SU-DHL-6 (cell line): ENCODE measurements around the gene THOP1.

Experiments
- H2AFZ ChIP-seq: fragments of 200-600 bp; sonication (generic); 2 replicates; pipeline ENCODE4 v1.6.1; 2014; ENCODE audit warnings: low read depth, mild to moderate bottlenecking, moderate library complexity, mixed read lengths, antibody characterized with exemption, low read length; ENCODE audit not compliant: severe bottlenecking
- H3F3A ChIP-seq: fragments of 200-600 bp; shearing (Covaris generic); 2 replicates; pipeline ENCODE4 v1.6.0; 2016; ENCODE audit warnings: antibody characterized with exemption, mild to moderate bottlenecking; ENCODE audit not compliant: insufficient read depth
- H3K27ac ChIP-seq: fragments of 200-600 bp; sonication (generic); 2 replicates; pipeline ENCODE4 v1.5.1; 2016; ENCODE audit warnings: low read depth, mild to moderate bottlenecking, low read length, moderate library complexity, mixed read lengths
- H3K27me3 ChIP-seq: fragments of 200-600 bp; sonication (generic), shearing (Covaris generic); 2 replicates; pipeline ENCODE4 v1.6.0; 2014; ENCODE audit warnings: mild to moderate bottlenecking, low read length
- H3K36me3 ChIP-seq: fragments of 200-600 bp; sonication (generic); 2 replicates; pipeline ENCODE4 v1.6.1; 2014; ENCODE audit warnings: mild to moderate bottlenecking, low read length, mixed read lengths
- H3K4me2 ChIP-seq: fragments of 300-600, 200-600 bp; shearing (Covaris generic), sonication (generic); 2 replicates; pipeline ENCODE4 v1.6.0; 2014; ENCODE audit warnings: low read length, low read depth, mild to moderate bottlenecking; ENCODE audit not compliant: poor library complexity, severe bottlenecking
- H3K4me3 ChIP-seq: fragments of 200-600 bp; sonication (generic); 2 replicates; pipeline ENCODE4 v1.5.1; 2014; ENCODE audit warnings: antibody characterized with exemption, low read length, mild to moderate bottlenecking, mixed read lengths; ENCODE audit not compliant: insufficient read depth, poor library complexity, severe bottlenecking
- H3K79me2 ChIP-seq: fragments of 200-600 bp; sonication (generic); 2 replicates; pipeline ENCODE4 v1.6.1; 2014; ENCODE audit warnings: mild to moderate bottlenecking, low read length, moderate library complexity; ENCODE audit not compliant: insufficient read depth
- H3K9ac ChIP-seq: fragments of 200-600 bp; sonication (generic); 2 replicates; pipeline ENCODE4 v1.7.0; 2014; ENCODE audit warnings: mild to moderate bottlenecking, low read length
- H3K9me2 ChIP-seq: fragments of 200-600 bp; sonication (generic); replicated peaks from 2 replicates; pipeline ENCODE4 v1.6.1; 2014; ENCODE audit warnings: low read length; ENCODE audit not compliant: insufficient read depth
- H3K9me3 ChIP-seq: fragments of 200-600 bp; sonication (generic); 2 replicates; pipeline ENCODE4 v1.6.1; 2014; ENCODE audit warnings: low read length, mixed read lengths; ENCODE audit not compliant: insufficient read depth
- H4K20me1 ChIP-seq: fragments of 200-600 bp; sonication (generic); 2 replicates; pipeline ENCODE4 v1.6.1; 2014; ENCODE audit warnings: low read depth, mild to moderate bottlenecking, antibody characterized with exemption, low read length, moderate library complexity, mixed read lengths
- EZH2phosphoT487 ChIP-seq: fragments of 200-600 bp; sonication (generic), shearing (Covaris generic); conservative IDR thresholded peaks from 2 replicates; pipeline ENCODE4 v1.6.1; 2018; ENCODE audit warnings: mild to moderate bottlenecking, antibody characterized with exemption, low read length, moderate library complexity, mixed read lengths
- TF ChIP-seq, protein P1 (sequence below): fragments of 200-600 bp; sonication (generic); IDR thresholded peaks from one replicate; pipeline ENCODE4 v1.5.1; 2017; ENCODE audit warnings: antibody characterized with exemption, mild to moderate bottlenecking, low read length, moderate library complexity; ENCODE audit not compliant: insufficient read depth, poor library complexity, severe bottlenecking

The THOP1 gene

DNA sequence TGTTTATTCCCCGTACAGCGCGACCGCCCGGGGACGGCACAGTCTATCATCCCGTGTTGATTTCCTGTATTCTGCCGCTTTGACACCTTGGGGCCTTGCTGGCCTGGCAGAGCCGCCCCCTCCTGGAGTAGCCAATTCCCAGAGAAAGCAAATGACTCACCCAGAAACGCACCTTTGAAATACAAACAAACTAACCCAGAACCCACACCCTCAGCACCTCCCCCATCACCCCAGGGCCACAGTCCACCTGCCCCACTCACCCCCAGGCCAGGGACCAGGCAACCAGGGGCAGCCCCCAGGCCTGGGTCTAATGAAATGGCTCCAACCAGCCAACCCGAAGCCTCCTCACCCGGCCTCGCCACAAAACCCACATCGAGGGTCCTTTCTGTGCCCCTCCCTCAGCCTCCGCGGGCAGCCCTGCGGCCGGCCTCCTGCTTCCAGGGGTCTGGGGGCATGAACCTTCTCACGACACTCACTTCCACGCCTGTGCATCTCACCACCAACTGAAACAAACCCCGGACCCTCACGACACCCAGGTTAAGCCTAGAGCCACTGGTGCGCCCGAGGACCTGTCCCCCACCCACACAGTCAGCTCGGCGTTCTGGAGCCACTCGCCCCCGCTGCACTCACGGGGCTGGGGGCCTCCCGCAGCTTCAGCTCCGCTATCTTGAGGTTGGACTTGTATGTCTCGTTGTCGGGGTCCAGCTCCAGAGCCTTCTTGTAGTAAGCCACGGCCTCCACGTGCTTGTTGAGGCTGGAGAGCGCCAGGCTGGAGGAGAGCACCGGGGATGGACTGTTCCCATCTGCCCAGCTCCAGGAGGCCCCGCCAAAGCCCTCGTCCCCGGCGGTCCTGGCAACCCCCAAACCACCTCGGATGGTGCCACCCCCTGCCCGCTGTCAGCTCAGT lies 23.2 kb upstream of the THOP1 start:
- no peaks in the 10 kb centered on the region for H4K20me1 ChIP-seq
- H3K79me2 ChIP-seq, result no peaks in the 10 kb centered on the region
- no peak overlapping the region for H2AFZ ChIP-seq
- no peaks in the 10 kb centered on the region for H3K36me3 ChIP-seq
- H3K27me3 ChIP-seq, result no peaks in the 10 kb centered on the region
- H3K4me3 ChIP-seq, result no peak overlapping the region
- no peak overlapping the region for H3K4me2 ChIP-seq
- TF ChIP-seq EZH2phosphoT487, result no peak
- TF ChIP-seq, protein P1, sequence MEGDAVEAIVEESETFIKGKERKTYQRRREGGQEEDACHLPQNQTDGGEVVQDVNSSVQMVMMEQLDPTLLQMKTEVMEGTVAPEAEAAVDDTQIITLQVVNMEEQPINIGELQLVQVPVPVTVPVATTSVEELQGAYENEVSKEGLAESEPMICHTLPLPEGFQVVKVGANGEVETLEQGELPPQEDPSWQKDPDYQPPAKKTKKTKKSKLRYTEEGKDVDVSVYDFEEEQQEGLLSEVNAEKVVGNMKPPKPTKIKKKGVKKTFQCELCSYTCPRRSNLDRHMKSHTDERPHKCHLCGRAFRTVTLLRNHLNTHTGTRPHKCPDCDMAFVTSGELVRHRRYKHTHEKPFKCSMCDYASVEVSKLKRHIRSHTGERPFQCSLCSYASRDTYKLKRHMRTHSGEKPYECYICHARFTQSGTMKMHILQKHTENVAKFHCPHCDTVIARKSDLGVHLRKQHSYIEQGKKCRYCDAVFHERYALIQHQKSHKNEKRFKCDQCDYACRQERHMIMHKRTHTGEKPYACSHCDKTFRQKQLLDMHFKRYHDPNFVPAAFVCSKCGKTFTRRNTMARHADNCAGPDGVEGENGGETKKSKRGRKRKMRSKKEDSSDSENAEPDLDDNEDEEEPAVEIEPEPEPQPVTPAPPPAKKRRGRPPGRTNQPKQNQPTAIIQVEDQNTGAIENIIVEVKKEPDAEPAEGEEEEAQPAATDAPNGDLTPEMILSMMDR, result no peak
- no peak overlapping the region for H3K9ac ChIP-seq
- H3F3A ChIP-seq, result no peaks in the 10 kb centered on the region
- H3K9me3 ChIP-seq, result no peaks in the 10 kb centered on the region
- no peaks in the 10 kb centered on the region for H3K9me2 ChIP-seq
- H3K27ac ChIP-seq, result no peak overlapping the region

DNA sequence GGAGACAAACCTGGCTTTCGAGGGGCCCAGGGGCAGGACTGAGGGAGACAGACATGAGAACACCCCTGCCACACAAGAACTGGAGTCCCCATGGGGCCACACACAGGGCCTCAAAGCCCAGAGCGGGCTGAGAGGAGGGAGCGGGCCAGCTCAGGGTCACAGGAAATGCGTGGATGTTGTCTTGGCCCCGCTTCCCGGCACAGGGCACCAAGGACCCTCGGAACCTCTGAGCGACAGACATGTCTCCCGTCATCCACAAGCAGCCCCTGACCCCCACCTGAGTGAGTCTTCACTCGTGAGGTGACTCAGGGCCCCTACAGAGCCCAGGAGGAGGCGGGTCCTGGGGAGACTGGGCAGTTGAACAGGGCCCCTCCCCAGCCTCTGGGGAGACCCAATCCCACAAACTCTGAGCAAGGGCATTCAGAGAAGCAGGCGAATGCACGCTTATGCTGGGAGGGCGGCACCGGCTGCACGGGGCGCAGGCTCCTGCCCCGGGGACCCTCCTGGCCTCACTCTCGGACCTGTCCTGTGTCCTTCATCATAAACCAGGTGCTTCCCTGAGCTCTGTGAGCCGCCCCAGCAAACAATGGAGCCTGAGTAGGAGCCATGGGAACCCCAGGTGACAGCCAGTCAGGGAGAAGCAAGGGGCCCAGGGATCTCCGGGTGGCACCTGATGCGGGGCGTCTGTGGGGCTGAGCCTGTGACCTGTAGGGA lies 22.4 kb upstream of the THOP1 start:
- Histone ChIP-seq H3K9me2 (no peaks in the 10 kb centered on the region), H3K27me3 (no peaks in the 10 kb centered on the region), H3K9me3 (no peaks in the 10 kb centered on the region), H3K27ac (no peak overlapping the region), H3K36me3 (no peaks in the 10 kb centered on the region), H4K20me1 (no peaks in the 10 kb centered on the region), H3K79me2 (no peaks in the 10 kb centered on the region), H3K9ac (no peak overlapping the region), H2AFZ (no peak overlapping the region), H3F3A (no peaks in the 10 kb centered on the region), H3K4me3 (no peak overlapping the region), H3K4me2 (no peak overlapping the region)
- no peak for TF ChIP-seq EZH2phosphoT487
- TF ChIP-seq, protein P1, result no peak

- H3K27me3 ChIP-seq, result no peaks in the 10 kb centered on the region
- H3K4me3 ChIP-seq, result no peak overlapping the region
- H3F3A ChIP-seq, result no peaks in the 10 kb centered on the region
- H3K4me2 ChIP-seq, result no peak overlapping the region
- no peak overlapping the region for H3K9ac ChIP-seq
- no peaks in the 10 kb centered on the region for H3K36me3 ChIP-seq
- TF ChIP-seq, protein P1, result no peak
- H2AFZ ChIP-seq, result no peak overlapping the region
- H3K9me2 ChIP-seq, result no peaks in the 10 kb centered on the region
- 0 out of 2 replicates have a peak, but pooled peaks cover under 1% of the 10 kb centered on the region for H3K79me2 ChIP-seq
- no peaks in the 10 kb centered on the region for H3K9me3 ChIP-seq
- H3K27ac ChIP-seq, result no peak overlapping the region
- no peaks in the 10 kb centered on the region for H4K20me1 ChIP-seq
These were observed 21.6 kb upstream of the THOP1 start for GRCh38 chr19:2763687-2764086.
